GM23338 (cell line): ENCODE results near the gene CACTIN. TPM values are rescaled to one million over a fixed set of nuclear protein-coding genes. Genes with fewer than 3 reads are reported as not detected.
A peak's percentile ranks its signal among the peaks of the same experiment; 100 is the strongest.

Experiments
- ATAC-seq: fragments of 200-7000 bp; cut with Tn5 transposase; 3 replicates; pipeline ENCODE4 v1.9.1; 2020
- DNase-seq: peaks from one replicate; pipeline ENCODE4 v3.0.0-alpha.2; 2015; ENCODE audit warnings: low spot score
- H2AFZ ChIP-seq: fragments of 200-600 bp; sonication (generic); 2 replicates; pipeline ENCODE4 v1.8.0; 2016; ENCODE audit warnings: antibody characterized with exemption, mild to moderate bottlenecking, moderate library complexity
- H3F3A ChIP-seq: fragments of 200-600 bp; sonication (generic); replicated peaks from 2 replicates; pipeline ENCODE4 v1.8.0; 2017; ENCODE audit warnings: antibody characterized with exemption, mixed run types, low read depth
- H3K27ac ChIP-seq: fragments of 200-600 bp; sonication (generic); 2 replicates; pipeline ENCODE4 v1.6.1; 2016; ENCODE audit warnings: low read depth
- H3K27me3 ChIP-seq: fragments of 200-600 bp; sonication (generic); 2 replicates; pipeline ENCODE4 v1.8.0; 2016; ENCODE audit warnings: mild to moderate bottlenecking, mixed run types, moderate library complexity; ENCODE audit not compliant: insufficient read depth
- H3K36me3 ChIP-seq: fragments of 200-600 bp; sonication (generic); 2 replicates; pipeline ENCODE4 v1.8.0; 2016; ENCODE audit warnings: mild to moderate bottlenecking; ENCODE audit not compliant: insufficient read depth
- H3K4me1 ChIP-seq: fragments of 200-600 bp; sonication (generic); 2 replicates; pipeline ENCODE4 v1.8.0; 2016; ENCODE audit warnings: mild to moderate bottlenecking, moderate library complexity; ENCODE audit not compliant: insufficient read depth
- H3K4me2 ChIP-seq: fragments of 200-600 bp; sonication (generic); 2 replicates; pipeline ENCODE4 v1.7.1; 2017; ENCODE audit warnings: mixed run types
- H3K4me3 ChIP-seq: fragments of 200-600 bp; sonication (generic); 2 replicates; pipeline ENCODE4 v1.6.1; 2016; ENCODE audit warnings: mixed run types
- H3K79me2 ChIP-seq: fragments of 200-600 bp; sonication (generic); replicated peaks from 2 replicates; pipeline ENCODE4 v1.8.0; 2017; ENCODE audit warnings: mild to moderate bottlenecking; ENCODE audit not compliant: insufficient read depth
- H3K9me2 ChIP-seq: fragments of 200-600 bp; sonication (generic); 2 replicates; pipeline ENCODE4 v1.8.0; 2017; ENCODE audit not compliant: insufficient read depth
- H4K20me1 ChIP-seq: fragments of 200-600 bp; sonication (generic); replicated peaks from 2 replicates; pipeline ENCODE4 v1.8.0; 2017; ENCODE audit warnings: mild to moderate bottlenecking; ENCODE audit not compliant: insufficient read depth
- H3K27ac Mint-ChIP-seq: 2 replicates; pipeline ENCODE4 v1.8.0; 2020; ENCODE audit warnings: inconsistent platforms, mild to moderate bottlenecking, moderate library complexity, mixed read lengths
- H3K27me3 Mint-ChIP-seq: 3 replicates; pipeline ENCODE4 v1.8.0; 2022; ENCODE audit warnings: low read depth, mild to moderate bottlenecking, moderate library complexity, mixed read lengths, inconsistent platforms; ENCODE audit not compliant: insufficient read depth, poor library complexity
- H3K36me3 Mint-ChIP-seq: 3 replicates; pipeline ENCODE4 v1.8.0; 2021; ENCODE audit warnings: low read depth, mild to moderate bottlenecking, inconsistent platforms, moderate library complexity, mixed read lengths
- H3K4me1 Mint-ChIP-seq: 3 replicates; pipeline ENCODE4 v1.8.0; 2020; ENCODE audit warnings: mild to moderate bottlenecking, inconsistent platforms, mixed read lengths
- H3K4me3 Mint-ChIP-seq: 3 replicates; pipeline ENCODE4 v1.8.0; 2021; ENCODE audit warnings: moderate library complexity, mild to moderate bottlenecking, inconsistent platforms, mixed read lengths
- H3K9me3 Mint-ChIP-seq: 3 replicates; pipeline ENCODE4 v1.8.0; 2020; ENCODE audit warnings: moderate library complexity, mild to moderate bottlenecking, inconsistent platforms, mixed read lengths
- CREB1 ChIP-seq: fragments of 250-450 bp; sonication (Bioruptor Pico); IDR thresholded peaks from 2 replicates; pipeline ENCODE4 v1.5.0; 2020; ENCODE audit warnings: low read depth, mild to moderate bottlenecking, moderate library complexity
- JUNB ChIP-seq: IDR thresholded peaks from one replicate; pipeline ENCODE4 v1.6.1; 2016; ENCODE audit warnings: antibody characterized with exemption; ENCODE audit not compliant: unreplicated experiment
- REST ChIP-seq: IDR thresholded peaks from one replicate; pipeline ENCODE4 v1.6.1; 2018; ENCODE audit warnings: antibody characterized with exemption; ENCODE audit not compliant: unreplicated experiment
- ZNF114 ChIP-seq: fragments of 250-450 bp; sonication (Bioruptor Pico); IDR thresholded peaks from 2 replicates; pipeline ENCODE4 v1.5.0; 2020; ENCODE audit warnings: mild to moderate bottlenecking, moderate library complexity
- polyA plus RNA-seq: library from polyadenylated mRNA; unstranded; fragments of >200 nt; fragmentation: Nextera tagmentation; extraction: Ambion mirVana; gene quantifications from 2 replicates; pipeline ENCODE4 v1.2.1, GENCODE V29; 2016
- total RNA-seq: library from RNA; depleted of rRNA; stranded (reverse); fragments of >200 nt; shearing (Covaris generic); gene quantifications from 2 replicates; pipeline ENCODE4 v1.2.3, GENCODE V29; 2014
- TF ChIP-seq, protein P1 (sequence below), 2 experiments: fragments of 200-600 bp in 1 of 2; sonication (generic) in 1 of 2; conservative IDR thresholded peaks; 2 replicates each; pipeline versions ENCODE4 v1.5.1 to v1.6.1; 2016 to 2017; ENCODE audit warnings: antibody characterized with exemption in 2 of 2, low read depth in 2 of 2, mild to moderate bottlenecking in 2 of 2, moderate library complexity in 1 of 2
- TF ChIP-seq, protein P2 (sequence below): IDR thresholded peaks from 2 replicates; pipeline ENCODE4 v1.6.1; 2016; ENCODE audit warnings: antibody characterized with exemption

CACTIN gene
- total and polyA plus RNA-seq, 2 experiments from 2014 or later, result 14.3 to 47.4 TPM

GRCh38 chr19:3664879-3665642 is 38.5 kb upstream of the CACTIN start (continued):
- TF ChIP-seq, protein P1, sequence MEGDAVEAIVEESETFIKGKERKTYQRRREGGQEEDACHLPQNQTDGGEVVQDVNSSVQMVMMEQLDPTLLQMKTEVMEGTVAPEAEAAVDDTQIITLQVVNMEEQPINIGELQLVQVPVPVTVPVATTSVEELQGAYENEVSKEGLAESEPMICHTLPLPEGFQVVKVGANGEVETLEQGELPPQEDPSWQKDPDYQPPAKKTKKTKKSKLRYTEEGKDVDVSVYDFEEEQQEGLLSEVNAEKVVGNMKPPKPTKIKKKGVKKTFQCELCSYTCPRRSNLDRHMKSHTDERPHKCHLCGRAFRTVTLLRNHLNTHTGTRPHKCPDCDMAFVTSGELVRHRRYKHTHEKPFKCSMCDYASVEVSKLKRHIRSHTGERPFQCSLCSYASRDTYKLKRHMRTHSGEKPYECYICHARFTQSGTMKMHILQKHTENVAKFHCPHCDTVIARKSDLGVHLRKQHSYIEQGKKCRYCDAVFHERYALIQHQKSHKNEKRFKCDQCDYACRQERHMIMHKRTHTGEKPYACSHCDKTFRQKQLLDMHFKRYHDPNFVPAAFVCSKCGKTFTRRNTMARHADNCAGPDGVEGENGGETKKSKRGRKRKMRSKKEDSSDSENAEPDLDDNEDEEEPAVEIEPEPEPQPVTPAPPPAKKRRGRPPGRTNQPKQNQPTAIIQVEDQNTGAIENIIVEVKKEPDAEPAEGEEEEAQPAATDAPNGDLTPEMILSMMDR (conservative IDR thresholded peaks at IDR 0.05; ENCODE audit: low read depth in 2 of 2), result no peak
- TF ChIP-seq JUNB (no peak), REST (no peak)

DNA sequence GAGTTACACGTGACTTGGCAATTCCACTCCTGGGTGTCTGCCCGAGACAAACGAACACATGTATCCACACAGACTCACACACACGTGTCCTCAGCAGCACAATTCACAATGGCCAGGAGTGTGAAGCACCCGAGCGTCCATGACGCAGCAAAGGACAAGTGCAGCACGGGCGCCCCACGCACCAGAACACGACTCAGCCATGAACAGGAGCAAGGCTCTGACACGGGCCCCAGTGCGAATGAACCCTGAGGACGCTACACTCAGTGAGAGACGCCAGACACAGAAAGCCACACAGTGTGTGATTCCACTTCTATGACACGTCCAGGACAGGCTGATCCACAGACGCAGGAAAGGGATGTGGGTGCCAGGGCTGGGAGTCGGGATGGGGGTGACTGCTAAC is 37.2 kb upstream of the CACTIN start:
- Mint-ChIP-seq H3K36me3 (peaks cover 23% of the 10 kb centered on the region), H3K4me3 (no peak overlapping the region), H3K4me1 (peaks cover 5% of the 10 kb centered on the region; the same call in 1 of the 3 replicates), H3K27ac (peak overlapping the region; percentile 36; the same call in 1 of the 2 replicates), H3K9me3 (no peaks in the 10 kb centered on the region), H3K27me3 (peaks cover 14% of the 10 kb centered on the region)
- no peak for ATAC-seq
- H3K36me3 ChIP-seq, result no peaks in the 10 kb centered on the region
- TF ChIP-seq, protein P1 (conservative IDR thresholded peaks at IDR 0.05; ENCODE audit: low read depth in 2 of 2), result no peak
- TF ChIP-seq CREB1 (CRISPR knock-in tag), result no peak
- TF ChIP-seq ZNF114 (CRISPR knock-in tag), result no peak
- TF ChIP-seq, protein P2, sequence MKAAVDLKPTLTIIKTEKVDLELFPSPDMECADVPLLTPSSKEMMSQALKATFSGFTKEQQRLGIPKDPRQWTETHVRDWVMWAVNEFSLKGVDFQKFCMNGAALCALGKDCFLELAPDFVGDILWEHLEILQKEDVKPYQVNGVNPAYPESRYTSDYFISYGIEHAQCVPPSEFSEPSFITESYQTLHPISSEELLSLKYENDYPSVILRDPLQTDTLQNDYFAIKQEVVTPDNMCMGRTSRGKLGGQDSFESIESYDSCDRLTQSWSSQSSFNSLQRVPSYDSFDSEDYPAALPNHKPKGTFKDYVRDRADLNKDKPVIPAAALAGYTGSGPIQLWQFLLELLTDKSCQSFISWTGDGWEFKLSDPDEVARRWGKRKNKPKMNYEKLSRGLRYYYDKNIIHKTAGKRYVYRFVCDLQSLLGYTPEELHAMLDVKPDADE, result no peak
- TF ChIP-seq REST, result no peak
- H4K20me1 ChIP-seq, result no peaks in the 10 kb centered on the region; the same call in 1 of the 2 replicates
- no peaks in the 10 kb centered on the region for H3K9me2 ChIP-seq
- no peaks in the 10 kb centered on the region for H3K4me1 ChIP-seq
- no peak for DNase-seq
- no peak overlapping the region for H3K4me2 ChIP-seq
- H3F3A ChIP-seq, result no peaks in the 10 kb centered on the region
- no peaks in the 10 kb centered on the region for H3K79me2 ChIP-seq
- no peak overlapping the region for H2AFZ ChIP-seq
- H3K27me3 ChIP-seq, result no peaks in the 10 kb centered on the region
- H3K4me3 ChIP-seq, result no peak overlapping the region
- H3K27ac ChIP-seq, result no peak overlapping the region
